OCI-LY1 (cell line): ENCODE data around the gene HNRNPA3.
"Not testable (repeated sequence)": the region's sequence is repeated elsewhere in the genome, so short reads cannot be mapped to it uniquely, and the experiment has no call there.

Source experiments
- EZH2 ChIP-seq: fragments of 200-600 bp; sonication (generic), shearing (Covaris generic); IDR thresholded peaks from 2 replicates; pipeline ENCODE4 v1.8.0; 2017; ENCODE audit warnings: borderline replicate concordance, mixed run types, mild to moderate bottlenecking, antibody characterized with exemption, low read length, moderate library complexity, mixed read lengths
- TF ChIP-seq, protein P1 (sequence below): fragments of 200-600 bp; sonication (generic), shearing (Covaris generic); IDR thresholded peaks from 2 replicates; pipeline ENCODE4 v1.5.1; 2017; ENCODE audit warnings: mild to moderate bottlenecking, antibody characterized with exemption, low read length, moderate library complexity, mixed read lengths

DNA sequence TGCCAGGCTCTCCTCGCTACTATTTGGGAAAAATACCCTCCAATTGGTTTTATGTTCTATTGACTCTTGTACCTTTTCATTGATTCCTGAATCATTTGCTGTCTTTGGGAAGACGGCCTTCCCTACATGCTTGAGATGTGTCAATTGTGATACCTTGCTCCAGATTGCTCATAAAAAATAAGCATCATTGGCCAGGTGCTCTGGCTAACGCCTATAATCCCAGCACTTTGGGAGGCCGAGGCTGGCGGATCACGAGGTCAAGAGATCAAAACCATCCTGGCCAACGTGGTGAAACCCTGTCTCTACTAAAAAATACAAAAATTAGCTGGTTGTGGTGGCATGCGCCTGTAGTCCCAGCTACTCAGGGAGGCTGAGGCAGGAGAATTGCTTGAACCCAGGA is 54.4 kb downstream of the HNRNPA3 start:
- TF ChIP-seq, protein P1, sequence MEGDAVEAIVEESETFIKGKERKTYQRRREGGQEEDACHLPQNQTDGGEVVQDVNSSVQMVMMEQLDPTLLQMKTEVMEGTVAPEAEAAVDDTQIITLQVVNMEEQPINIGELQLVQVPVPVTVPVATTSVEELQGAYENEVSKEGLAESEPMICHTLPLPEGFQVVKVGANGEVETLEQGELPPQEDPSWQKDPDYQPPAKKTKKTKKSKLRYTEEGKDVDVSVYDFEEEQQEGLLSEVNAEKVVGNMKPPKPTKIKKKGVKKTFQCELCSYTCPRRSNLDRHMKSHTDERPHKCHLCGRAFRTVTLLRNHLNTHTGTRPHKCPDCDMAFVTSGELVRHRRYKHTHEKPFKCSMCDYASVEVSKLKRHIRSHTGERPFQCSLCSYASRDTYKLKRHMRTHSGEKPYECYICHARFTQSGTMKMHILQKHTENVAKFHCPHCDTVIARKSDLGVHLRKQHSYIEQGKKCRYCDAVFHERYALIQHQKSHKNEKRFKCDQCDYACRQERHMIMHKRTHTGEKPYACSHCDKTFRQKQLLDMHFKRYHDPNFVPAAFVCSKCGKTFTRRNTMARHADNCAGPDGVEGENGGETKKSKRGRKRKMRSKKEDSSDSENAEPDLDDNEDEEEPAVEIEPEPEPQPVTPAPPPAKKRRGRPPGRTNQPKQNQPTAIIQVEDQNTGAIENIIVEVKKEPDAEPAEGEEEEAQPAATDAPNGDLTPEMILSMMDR: not testable (repeated sequence)
- TF ChIP-seq EZH2: not testable (repeated sequence)
